HepG2 (cell line): ENCODE results near the gene BICDL2. TPM values are rescaled to one million over a fixed set of nuclear protein-coding genes. Genes with fewer than 3 reads are reported as not detected.
A peak's percentile ranks its signal among the peaks of the same experiment; 100 is the strongest.

Source experiments
- ATAC-seq: fragments of 200-7000 bp; cut with Tn5 transposase; 3 replicates; pipeline ENCODE4 v1.9.1; 2020; ENCODE audit warnings: mild to moderate bottlenecking, moderate library complexity
- BruUV-seq: library from RNA; stranded (reverse); fragments of 400-500 nt; replicated peaks from 2 replicates; lab custom pipeline; 2021; lab: Mats Ljungman, UMichigan
- CTCF ChIA-PET: fragments of 300-600 bp; formaldehyde crosslinking; extraction: SDS; loops from one replicate; lab custom pipeline; 2021; ENCODE audit warnings: low total read pairs, inconsistent platforms, low intra/inter-chr PET ratio; lab: Yijun Ruan, JAX
- POLR2A ChIA-PET: fragments of 350-600 bp; sonication (Branson Sonifier 250); formaldehyde crosslinking; loops from one replicate; lab custom pipeline; 2020; ENCODE audit warnings: antibody characterized with exemption, inconsistent platforms; lab: Yijun Ruan, JAX
- DNase-seq: peaks from one replicate; pipeline ENCODE4 v3.0.0-alpha.2; 2015; ENCODE audit warnings: low spot score
- FAIRE-seq: peaks from 3 replicates; lab custom pipeline; 2011; peaks lifted over from hg19 to GRCh38; lab: Jason Lieb, UNC
- H2AFZ ChIP-seq: one replicate; pipeline ENCODE4 v1.6.1; 2011; ENCODE audit warnings: low read length, inconsistent platforms
- H3K27ac ChIP-seq: fragments of 300-600 bp; 3 replicates; pipeline ENCODE4 v1.8.0; 2011; ENCODE audit warnings: mixed run types, mild to moderate bottlenecking, mixed read lengths, low read length, inconsistent platforms; ENCODE audit not compliant: insufficient read depth; ENCODE audit errors: extremely low read length
- H3K27me3 ChIP-seq, 2 experiments: fragments of 200-600 bp in 1 of 2; 2 replicates in 1 of 2; 3 replicates in 1 of 2; pipeline versions ENCODE4 v1.6.0 to v1.8.0; 2011; ENCODE audit warnings: low read length in 2 of 2, mild to moderate bottlenecking in 2 of 2, moderate library complexity in 2 of 2, inconsistent platforms in 1 of 2; ENCODE audit not compliant: insufficient read depth in 2 of 2, control insufficient read depth in 1 of 2
- H3K36me3 ChIP-seq, 2 experiments: fragments of 200-600 bp in 1 of 2; replicated peaks in 1 of 2; 2 replicates in 1 of 2; 3 replicates in 1 of 2; pipeline versions ENCODE4 v1.5.1 to v1.8.0; 2011; ENCODE audit warnings: low read length in 2 of 2, inconsistent platforms in 1 of 2; ENCODE audit not compliant: insufficient read depth in 2 of 2, control insufficient read depth in 1 of 2
- H3K4me1 ChIP-seq: 2 replicates; pipeline ENCODE4 v1.5.1; 2012; ENCODE audit warnings: low read length, inconsistent platforms; ENCODE audit not compliant: insufficient read depth
- H3K4me2 ChIP-seq: 2 replicates; pipeline ENCODE4 v1.6.0; 2011; ENCODE audit warnings: low read depth, low read length, inconsistent platforms
- H3K4me3 ChIP-seq, 3 experiments: fragments of 200-600 bp in 1 of 3; sonication (generic), shearing (Covaris generic) in 1 of 3; replicated peaks in 1 of 3; 2 replicates each; pipeline ENCODE4 v1.5.1; 2011 to 2016; ENCODE audit warnings: low read length in 3 of 3, inconsistent platforms in 2 of 3, low read depth in 2 of 3, mild to moderate bottlenecking in 2 of 3, control low read depth in 1 of 3, mixed read lengths in 1 of 3; ENCODE audit not compliant: insufficient read depth in 1 of 3
- H3K79me2 ChIP-seq: one replicate; pipeline ENCODE4 v1.6.1; 2011; ENCODE audit warnings: low read length, inconsistent platforms; ENCODE audit not compliant: insufficient read depth
- H3K9ac ChIP-seq: 2 replicates; pipeline ENCODE4 v1.6.0; 2011; ENCODE audit warnings: mild to moderate bottlenecking, low read depth, low read length, inconsistent platforms; ENCODE audit not compliant: insufficient read depth
- H3K9me3 ChIP-seq: 2 replicates; pipeline ENCODE4 v1.5.1; 2012; ENCODE audit warnings: mild to moderate bottlenecking, low read length
- H4K20me1 ChIP-seq: 2 replicates; pipeline ENCODE4 v1.6.0; 2011; ENCODE audit warnings: inconsistent platforms, mild to moderate bottlenecking, low read length, moderate library complexity; ENCODE audit not compliant: insufficient read depth
- CENPT ChIP-seq: sonication (generic); formaldehyde crosslinking; IDR thresholded peaks from 2 replicates; pipeline ENCODE4 v1.8.0; 2022; ENCODE audit warnings: low read depth, mild to moderate bottlenecking, moderate library complexity, missing genetic modification reagents
- KMT2B ChIP-seq: IDR thresholded peaks from 2 replicates; pipeline ENCODE4 v1.6.1; 2016; ENCODE audit warnings: missing genetic modification reagents, missing compliant biosample characterization
- RFXANK ChIP-seq: IDR thresholded peaks from 2 replicates; pipeline ENCODE4 v1.6.1; 2016
- SAP130 ChIP-seq: IDR thresholded peaks from 2 replicates; pipeline ENCODE4 v1.6.1; 2016; ENCODE audit warnings: low read depth
- SPEN ChIP-seq: sonication (generic); formaldehyde crosslinking; IDR thresholded peaks from 2 replicates; pipeline ENCODE4 v1.5.1; 2020; ENCODE audit warnings: low read depth, mild to moderate bottlenecking, missing genetic modification reagents
- SRF ChIP-seq: IDR thresholded peaks from 2 replicates; pipeline ENCODE4 v1.6.1; 2011; ENCODE audit warnings: mild to moderate bottlenecking, low read depth, low read length, moderate library complexity
- TBX3 ChIP-seq: fragments of 450-650 bp; IDR thresholded peaks from 2 replicates; pipeline ENCODE4 v1.6.1; 2017; ENCODE audit warnings: antibody characterized with exemption, mild to moderate bottlenecking, inconsistent platforms, borderline replicate concordance
- ZNF34 ChIP-seq: sonication (generic); formaldehyde crosslinking; IDR thresholded peaks from 2 replicates; pipeline ENCODE4 v1.4.0; 2020; ENCODE audit warnings: mild to moderate bottlenecking, missing genetic modification reagents, borderline replicate concordance
- ZNF552 ChIP-seq: sonication (generic); formaldehyde crosslinking; IDR thresholded peaks from 2 replicates; pipeline ENCODE4 v1.9.0; 2022; ENCODE audit warnings: missing genetic modification reagents, mild to moderate bottlenecking, borderline replicate concordance
- ZNF768 ChIP-seq: sonication (generic); formaldehyde crosslinking; IDR thresholded peaks from 2 replicates; pipeline ENCODE4 v1.4.0; 2020; ENCODE audit warnings: missing genetic modification reagents
- WGBS: methylation state at CpG from one replicate; pipeline ENCODE4 v1.1.6; 2017; ENCODE audit warnings: low lambda C conversion rate; 5-methylcytosine and 5-hydroxymethylcytosine counted together
- in situ Hi-C: cut with HindIII; loops from 2 replicates; pipeline ENCODE4 v1.10.0; 2017; ENCODE audit warnings: low pct_unique_long_range_greater_than_20kb; ENCODE audit not compliant: extremely low pct_ligation_motif_present
- intact Hi-C: fragments of 100-400 bp; cut with micrococcal nuclease; formaldehyde crosslinking; loops from one replicate; pipeline ENCODE4 v1.10.0; 2022; ENCODE audit not compliant: unreplicated experiment
- polyA plus RNA-seq, 8 experiments: library from polyadenylated mRNA; depleted of rRNA in 3 of 8; stranded (reverse) in 7 of 8; unstranded in 1 of 8; fragments of >200 nt; fragmentation: Illumina TruSeq in 4 of 8; extraction: Trizol in 4 of 8; gene quantifications; 2 replicates each; pipeline versions ENCODE4 v1.2.1 to v1.2.3, GENCODE V29; 2011 to 2016; ENCODE audit warnings: low read depth in 4 of 8, missing spikeins in 1 of 8, mixed read lengths in 1 of 8; ENCODE audit not compliant: insufficient read depth in 1 of 8
- total RNA-seq, 5 experiments: library from RNA; depleted of rRNA; stranded (reverse); fragments of >200 nt; fragmentation: Illumina TruSeq; extraction: Trizol; gene quantifications; 2 replicates each; pipeline ENCODE4 v1.2.3, GENCODE V29; 2016; ENCODE audit warnings: low read depth in 1 of 5
- TF ChIP-seq, protein P1 (sequence below): sonication (generic); formaldehyde crosslinking; IDR thresholded peaks from 2 replicates; pipeline ENCODE4 v1.5.0; 2020; ENCODE audit warnings: mild to moderate bottlenecking, missing genetic modification reagents

Gene BICDL2
- total and polyA plus RNA-seq, 2 of the 13 experiments (the other 11 are each of a cell fraction or from before 2014, with no cell fraction given): 0.12 TPM; not detected in 1

DNA sequence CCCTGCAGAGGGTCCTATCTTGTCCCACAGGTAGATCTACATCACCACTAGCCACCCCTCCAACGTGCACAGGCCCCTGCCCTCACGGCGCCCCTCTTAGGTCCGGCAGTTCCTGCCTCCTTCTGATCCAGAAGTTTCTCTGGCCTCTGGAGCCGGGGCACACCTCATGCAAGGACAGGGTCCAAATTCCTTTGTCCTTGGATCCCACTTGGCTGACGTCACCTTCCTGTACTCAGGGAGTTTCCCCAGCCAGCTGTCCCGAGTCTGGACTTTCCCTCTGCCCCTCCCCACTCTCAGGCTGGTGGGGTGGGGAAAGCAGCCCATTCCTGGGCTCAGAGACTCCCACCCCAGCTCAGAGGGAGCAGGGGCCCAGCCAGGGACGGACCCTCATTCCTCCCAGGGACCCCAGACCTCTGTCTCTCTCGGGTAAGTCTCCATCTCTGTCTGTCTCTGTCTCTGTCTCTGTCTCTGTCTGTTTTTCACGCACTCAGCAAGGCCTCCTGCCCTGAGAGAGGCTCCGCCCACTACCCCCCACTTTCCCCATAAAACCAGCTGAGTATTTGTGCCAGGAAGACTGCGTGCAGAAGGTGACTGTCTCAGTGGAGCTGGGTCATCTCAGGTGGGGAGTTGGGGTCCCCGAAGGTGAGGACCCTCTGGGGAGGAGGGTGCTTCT is 28.5 kb upstream of the BICDL2 start, which contains the start of gene IL32 (continued):
- TF ChIP-seq ZNF34 (no peak), ZNF768 (CRISPR knock-in tag) (peak; percentile 59; the same call in 1 of the 2 replicates), RFXANK (CRISPR knock-in tag) (no peak), SPEN (CRISPR knock-in tag) (peak; percentile 87), SAP130 (CRISPR knock-in tag) (peak; percentile 94), ZNF552 (CRISPR knock-in tag) (no peak), CENPT (CRISPR knock-in tag) (no peak), TBX3 (0 out of 2 replicates have a peak, but pooled peaks have one; percentile 8)
- TF ChIP-seq, protein P1, sequence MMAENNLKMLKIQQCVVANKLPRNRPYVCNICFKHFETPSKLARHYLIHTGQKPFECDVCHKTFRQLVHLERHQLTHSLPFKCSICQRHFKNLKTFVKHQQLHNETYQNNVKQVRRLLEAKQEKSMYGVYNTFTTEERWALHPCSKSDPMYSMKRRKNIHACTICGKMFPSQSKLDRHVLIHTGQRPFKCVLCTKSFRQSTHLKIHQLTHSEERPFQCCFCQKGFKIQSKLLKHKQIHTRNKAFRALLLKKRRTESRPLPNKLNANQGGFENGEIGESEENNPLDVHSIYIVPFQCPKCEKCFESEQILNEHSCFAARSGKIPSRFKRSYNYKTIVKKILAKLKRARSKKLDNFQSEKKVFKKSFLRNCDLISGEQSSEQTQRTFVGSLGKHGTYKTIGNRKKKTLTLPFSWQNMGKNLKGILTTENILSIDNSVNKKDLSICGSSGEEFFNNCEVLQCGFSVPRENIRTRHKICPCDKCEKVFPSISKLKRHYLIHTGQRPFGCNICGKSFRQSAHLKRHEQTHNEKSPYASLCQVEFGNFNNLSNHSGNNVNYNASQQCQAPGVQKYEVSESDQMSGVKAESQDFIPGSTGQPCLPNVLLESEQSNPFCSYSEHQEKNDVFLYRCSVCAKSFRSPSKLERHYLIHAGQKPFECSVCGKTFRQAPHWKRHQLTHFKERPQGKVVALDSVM (CRISPR knock-in tag): no peak

DNA sequence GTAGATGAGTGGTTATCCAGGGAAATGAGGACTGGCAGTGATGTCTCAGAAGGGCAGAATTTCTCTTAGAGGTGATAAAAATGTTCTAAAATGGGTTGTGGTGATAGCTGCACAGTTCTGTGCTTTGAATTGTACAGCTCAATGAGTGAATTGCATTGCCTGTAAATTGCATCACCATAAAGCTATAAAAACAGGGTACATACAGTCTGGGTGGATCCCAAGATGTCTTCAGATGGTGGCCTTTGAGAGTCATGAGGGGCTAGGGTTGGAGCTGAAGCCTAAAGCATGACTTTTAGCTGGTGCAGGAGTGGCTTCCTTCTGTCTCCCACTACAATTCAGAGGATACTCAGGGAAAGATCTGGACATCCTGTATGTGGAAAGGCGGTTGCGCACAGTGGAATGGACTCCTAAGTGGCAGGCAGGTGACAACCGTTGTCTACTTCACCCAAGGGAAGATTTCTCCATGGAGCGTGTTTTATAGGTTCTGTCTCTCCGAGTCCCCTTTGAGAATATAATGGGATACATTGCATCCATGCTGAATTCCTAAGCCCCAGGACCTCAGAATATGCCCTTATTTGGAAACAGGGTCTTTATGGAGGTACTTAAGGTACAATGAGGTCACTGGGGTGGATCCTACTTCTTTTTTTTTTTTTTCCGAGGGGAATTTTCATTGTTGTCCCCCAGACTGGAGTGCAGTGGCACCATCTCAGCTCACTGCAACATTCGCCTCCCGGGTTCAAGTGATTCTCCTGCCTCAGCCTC is 27.1 kb upstream of the BICDL2 start:
- Histone ChIP-seq H3K4me2 (no peak overlapping the region), H3K4me3 (no peak overlapping the region), H3K9ac (no peak overlapping the region), H3K27me3 (no peaks in the 10 kb centered on the region; a peak in 2 of 5 replicates), H3K79me2 (peaks cover 17% of the 10 kb centered on the region), H3K4me1 (peaks cover 44% of the 10 kb centered on the region), H2AFZ (no peak overlapping the region), H3K36me3 (peaks cover 9 to 16% of the 10 kb centered on the region in 2 experiments; a peak in 2 of 5 replicates), H3K9me3 (no peaks in the 10 kb centered on the region), H3K27ac (no peak overlapping the region), H4K20me1 (no peaks in the 10 kb centered on the region)
- no TSS peak for BruUV-seq
- no peak for ATAC-seq
- ChIA-PET CTCF (no interaction called here), POLR2A (interaction anchor here (1.3 to 4.9 kb wide), 4 partner anchors 12 to 33 kb away, joined by 3 to 38 read pairs (median 16); no protein-coding TSS in a partner anchor)
- WGBS: 93% methylated on average over 8 of the region's 8 CpGs
- in situ Hi-C loops: no loop called here
- DNase-seq: no peak
- 0 out of 2 replicates have a peak, but pooled peaks have one; percentile 19 for TF ChIP-seq SRF
- TF ChIP-seq KMT2B (CRISPR knock-in tag): no peak
- FAIRE-seq: no peak
- intact Hi-C loops: no loop called here
